HEK293 (cell line): ENCODE data around the gene SLC2A9.

Experiments
- CTCF ChIA-PET: fragments of 350-600 bp; formaldehyde crosslinking; extraction: SDS; loops from one replicate; lab custom pipeline; 2021; ENCODE audit warnings: antibody characterized with exemption; lab: Yijun Ruan, JAX
- POLR2A ChIA-PET: fragments of 300-600 bp; formaldehyde crosslinking; extraction: SDS; loops from one replicate; lab custom pipeline; 2020; ENCODE audit warnings: antibody characterized with exemption, inconsistent platforms; lab: Yijun Ruan, JAX
- H3K27ac ChIP-seq: fragments of 200-500 bp; sonication (Bioruptor generic); 2 replicates; pipeline ENCODE4 v1.5.1; 2014; ENCODE audit warnings: low read depth, low read length, control low read depth, inconsistent platforms; ENCODE audit errors: extremely low read depth
- H3K36me3 ChIP-seq, 2 experiments: fragments of 200-500 bp in 1 of 2; sonication (Bioruptor generic) in 1 of 2; 1 replicate in 1 of 2; 2 replicates in 1 of 2; pipeline ENCODE4 v1.5.1; 2014 to 2017; ENCODE audit warnings: inconsistent platforms in 2 of 2, low read length in 2 of 2; ENCODE audit not compliant: control insufficient read depth in 2 of 2, insufficient read depth in 1 of 2
- H3K4me1 ChIP-seq: fragments of 200-500 bp; sonication (Bioruptor generic); 2 replicates; pipeline ENCODE4 v1.5.1; 2014; ENCODE audit warnings: mild to moderate bottlenecking, low read length, inconsistent platforms; ENCODE audit not compliant: control insufficient read depth, insufficient read depth
- H3K4me3 ChIP-seq: 2 replicates; pipeline ENCODE4 v1.5.1; 2011; ENCODE audit warnings: low read depth, mild to moderate bottlenecking, control low read depth, low read length, moderate library complexity
- H3K9me3 ChIP-seq: fragments of 200-500 bp; sonication (Bioruptor generic); 2 replicates; pipeline ENCODE4 v1.5.1; 2014; ENCODE audit warnings: low read depth, low read length, inconsistent platforms; ENCODE audit not compliant: control insufficient read depth, insufficient read depth
- HOXD13 ChIP-seq: sonication (generic); formaldehyde crosslinking; IDR thresholded peaks from 2 replicates; pipeline ENCODE4 v1.8.0; 2022; ENCODE audit warnings: missing genetic modification reagents, borderline replicate concordance
- KLF1 ChIP-seq: fragments of 450-650 bp; formaldehyde crosslinking; IDR thresholded peaks from 2 replicates; pipeline ENCODE4 v1.5.1; 2016; ENCODE audit warnings: missing biosample characterization, missing genetic modification characterization
- KLF7 ChIP-seq: fragments of 450-650 bp; formaldehyde crosslinking; IDR thresholded peaks from 2 replicates; pipeline ENCODE4 v1.5.1; 2016; ENCODE audit warnings: missing biosample characterization, missing genetic modification characterization, borderline replicate concordance
- KLF8 ChIP-seq: fragments of 450-650 bp; formaldehyde crosslinking; IDR thresholded peaks from 2 replicates; pipeline ENCODE4 v1.5.1; 2016; ENCODE audit warnings: missing biosample characterization, missing genetic modification characterization
- SCRT2 ChIP-seq: fragments of 450-650 bp; formaldehyde crosslinking; IDR thresholded peaks from 2 replicates; pipeline ENCODE4 v1.5.1; 2016; ENCODE audit warnings: missing biosample characterization, missing genetic modification characterization
- ZBTB20 ChIP-seq: fragments of 450-650 bp; formaldehyde crosslinking; IDR thresholded peaks from 2 replicates; pipeline ENCODE4 v1.5.1; 2016; ENCODE audit warnings: missing biosample characterization, missing genetic modification characterization
- ZBTB21 ChIP-seq: fragments of 450-650 bp; formaldehyde crosslinking; IDR thresholded peaks from 2 replicates; pipeline ENCODE4 v1.5.1; 2017; ENCODE audit warnings: missing biosample characterization, missing genetic modification characterization
- ZIC2 ChIP-seq: fragments of 450-650 bp; formaldehyde crosslinking; IDR thresholded peaks from 2 replicates; pipeline ENCODE4 v1.5.1; 2016; ENCODE audit warnings: missing biosample characterization, missing genetic modification characterization
- ZNF138 ChIP-seq: fragments of 450-650 bp; formaldehyde crosslinking; IDR thresholded peaks from 2 replicates; pipeline ENCODE4 v1.5.1; 2016; ENCODE audit warnings: missing biosample characterization, missing genetic modification characterization, borderline replicate concordance
- ZNF19 ChIP-seq: fragments of 450-650 bp; formaldehyde crosslinking; IDR thresholded peaks from 2 replicates; pipeline ENCODE4; 2016; ENCODE audit warnings: missing biosample characterization, missing genetic modification characterization, low read depth
- ZNF211 ChIP-seq: fragments of 450-650 bp; formaldehyde crosslinking; IDR thresholded peaks from 2 replicates; pipeline ENCODE4 v1.5.1; 2016; ENCODE audit warnings: low read depth, missing biosample characterization, missing genetic modification characterization
- ZNF214 ChIP-seq: fragments of 450-650 bp; formaldehyde crosslinking; IDR thresholded peaks from 2 replicates; pipeline ENCODE4 v1.5.1; 2017; ENCODE audit warnings: missing biosample characterization, mild to moderate bottlenecking, missing genetic modification characterization, borderline replicate concordance
- ZNF335 ChIP-seq: fragments of 450-650 bp; formaldehyde crosslinking; conservative IDR thresholded peaks from 2 replicates; pipeline ENCODE4 v1.5.1; 2016; ENCODE audit warnings: missing biosample characterization, missing genetic modification characterization
- ZNF394 ChIP-seq: fragments of 450-650 bp; formaldehyde crosslinking; IDR thresholded peaks from 2 replicates; pipeline ENCODE4 v1.5.1; 2016; ENCODE audit warnings: missing biosample characterization, missing genetic modification characterization, mild to moderate bottlenecking, moderate library complexity, borderline replicate concordance
- ZNF416 ChIP-seq: fragments of 450-650 bp; formaldehyde crosslinking; IDR thresholded peaks from 2 replicates; pipeline ENCODE4 v1.5.1; 2016; ENCODE audit warnings: missing biosample characterization, missing genetic modification characterization
- ZNF610 ChIP-seq: fragments of 450-650 bp; formaldehyde crosslinking; IDR thresholded peaks from 2 replicates; pipeline ENCODE4 v1.5.1; 2016; ENCODE audit warnings: missing biosample characterization, missing genetic modification characterization, borderline replicate concordance
- ZNF654 ChIP-seq: fragments of 450-650 bp; formaldehyde crosslinking; IDR thresholded peaks from 2 replicates; pipeline ENCODE4 v1.5.1; 2016; ENCODE audit warnings: low read depth, missing biosample characterization, missing genetic modification characterization
- TF ChIP-seq, protein P1 (sequence below): fragments of 450-650 bp; formaldehyde crosslinking; conservative IDR thresholded peaks from 2 replicates; pipeline ENCODE4 v1.5.1; 2016; ENCODE audit warnings: low read depth, missing biosample characterization, missing genetic modification characterization
- TF ChIP-seq, protein P2 (sequence below): fragments of 450-650 bp; formaldehyde crosslinking; IDR thresholded peaks from 2 replicates; pipeline ENCODE4 v1.5.0; 2017; ENCODE audit warnings: missing biosample characterization, missing genetic modification characterization, borderline replicate concordance
- TF ChIP-seq, protein P3 (sequence below): IDR thresholded peaks from 2 replicates; pipeline ENCODE4 v1.6.1; 2011; ENCODE audit warnings: mild to moderate bottlenecking, low read depth, low read length, borderline replicate concordance
- TF ChIP-seq, protein P4 (sequence below): fragments of 450-650 bp; formaldehyde crosslinking; IDR thresholded peaks from 2 replicates; pipeline ENCODE4 v1.5.1; 2016; ENCODE audit warnings: missing biosample characterization, missing genetic modification characterization

Gene SLC2A9

DNA sequence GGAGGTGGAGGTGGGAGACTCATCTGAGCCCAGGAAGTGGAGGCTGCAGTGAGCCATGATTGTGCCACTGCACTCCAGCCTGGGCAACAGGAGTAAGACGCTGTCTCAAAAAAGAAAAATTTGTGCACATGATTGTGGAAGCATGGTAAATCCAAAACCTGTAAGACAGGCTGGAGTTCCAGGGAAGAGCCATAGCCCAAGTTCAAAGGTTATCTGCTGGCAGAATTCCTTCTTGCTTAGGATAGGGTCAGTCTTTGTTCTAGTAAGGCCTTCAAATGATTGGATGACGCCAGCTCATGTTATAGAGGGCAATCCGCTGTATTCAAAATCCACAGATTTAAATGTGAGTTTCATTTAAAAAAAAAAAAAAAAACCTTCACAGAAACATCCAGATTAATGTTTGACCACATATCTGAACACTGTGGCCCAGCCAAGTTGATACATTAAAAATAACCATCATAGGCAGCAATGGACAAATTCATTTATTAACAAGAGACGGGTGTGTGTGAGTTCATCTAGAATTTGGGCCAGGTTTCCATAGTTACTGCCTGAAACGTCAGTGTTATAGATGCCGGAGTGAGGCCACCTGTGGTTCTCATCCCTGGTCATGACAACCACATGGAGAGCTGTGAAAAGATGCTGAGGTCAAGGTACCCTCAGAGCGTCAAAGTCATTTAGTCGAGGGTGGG, 35.2 kb upstream of the SLC2A9 start (continued):
- TF ChIP-seq, protein P1, sequence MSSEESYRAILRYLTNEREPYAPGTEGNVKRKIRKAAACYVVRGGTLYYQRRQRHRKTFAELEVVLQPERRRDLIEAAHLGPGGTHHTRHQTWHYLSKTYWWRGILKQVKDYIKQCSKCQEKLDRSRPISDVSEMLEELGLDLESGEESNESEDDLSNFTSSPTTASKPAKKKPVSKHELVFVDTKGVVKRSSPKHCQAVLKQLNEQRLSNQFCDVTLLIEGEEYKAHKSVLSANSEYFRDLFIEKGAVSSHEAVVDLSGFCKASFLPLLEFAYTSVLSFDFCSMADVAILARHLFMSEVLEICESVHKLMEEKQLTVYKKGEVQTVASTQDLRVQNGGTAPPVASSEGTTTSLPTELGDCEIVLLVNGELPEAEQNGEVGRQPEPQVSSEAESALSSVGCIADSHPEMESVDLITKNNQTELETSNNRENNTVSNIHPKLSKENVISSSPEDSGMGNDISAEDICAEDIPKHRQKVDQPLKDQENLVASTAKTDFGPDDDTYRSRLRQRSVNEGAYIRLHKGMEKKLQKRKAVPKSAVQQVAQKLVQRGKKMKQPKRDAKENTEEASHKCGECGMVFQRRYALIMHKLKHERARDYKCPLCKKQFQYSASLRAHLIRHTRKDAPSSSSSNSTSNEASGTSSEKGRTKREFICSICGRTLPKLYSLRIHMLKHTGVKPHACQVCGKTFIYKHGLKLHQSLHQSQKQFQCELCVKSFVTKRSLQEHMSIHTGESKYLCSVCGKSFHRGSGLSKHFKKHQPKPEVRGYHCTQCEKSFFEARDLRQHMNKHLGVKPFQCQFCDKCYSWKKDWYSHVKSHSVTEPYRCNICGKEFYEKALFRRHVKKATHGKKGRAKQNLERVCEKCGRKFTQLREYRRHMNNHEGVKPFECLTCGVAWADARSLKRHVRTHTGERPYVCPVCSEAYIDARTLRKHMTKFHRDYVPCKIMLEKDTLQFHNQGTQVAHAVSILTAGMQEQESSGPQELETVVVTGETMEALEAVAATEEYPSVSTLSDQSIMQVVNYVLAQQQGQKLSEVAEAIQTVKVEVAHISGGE (tag by site-specific recombination), result no peak
- TF ChIP-seq ZNF138 (tag by site-specific recombination) (no peak), ZNF335 (tag by site-specific recombination) (no peak), KLF8 (tag by site-specific recombination) (no peak)

DNA sequence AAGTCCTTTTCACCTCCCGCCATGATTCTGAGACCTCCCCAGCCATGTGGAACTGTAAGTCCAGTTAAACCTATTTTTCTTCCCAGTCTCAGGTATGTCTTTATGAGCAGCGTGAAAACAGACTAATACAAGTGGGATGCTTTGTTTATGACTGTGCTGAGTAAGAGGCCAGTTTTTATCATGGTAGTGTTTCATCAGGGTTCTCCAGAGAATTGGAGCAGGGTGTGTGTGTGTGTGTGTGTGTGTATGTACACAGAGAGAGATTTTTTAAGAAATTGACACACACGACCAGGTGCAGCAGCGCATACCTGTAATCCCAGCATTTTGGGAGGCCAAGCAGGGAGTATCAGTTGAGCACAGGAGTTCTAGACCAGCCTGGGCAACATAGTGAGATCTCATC, 34.6 kb upstream of the SLC2A9 start:
- no peaks in the 10 kb centered on the region for H3K36me3 ChIP-seq
- H3K9me3 ChIP-seq, result no peaks in the 10 kb centered on the region
- ChIA-PET CTCF (no interaction called here), POLR2A (no interaction called here)
- TF ChIP-seq ZBTB20 (tag by site-specific recombination), result no peak
- no peak for TF ChIP-seq ZNF211 (tag by site-specific recombination)
- no peak for TF ChIP-seq SCRT2 (tag by site-specific recombination)
- TF ChIP-seq ZNF19, result no peak
- TF ChIP-seq, protein P2, sequence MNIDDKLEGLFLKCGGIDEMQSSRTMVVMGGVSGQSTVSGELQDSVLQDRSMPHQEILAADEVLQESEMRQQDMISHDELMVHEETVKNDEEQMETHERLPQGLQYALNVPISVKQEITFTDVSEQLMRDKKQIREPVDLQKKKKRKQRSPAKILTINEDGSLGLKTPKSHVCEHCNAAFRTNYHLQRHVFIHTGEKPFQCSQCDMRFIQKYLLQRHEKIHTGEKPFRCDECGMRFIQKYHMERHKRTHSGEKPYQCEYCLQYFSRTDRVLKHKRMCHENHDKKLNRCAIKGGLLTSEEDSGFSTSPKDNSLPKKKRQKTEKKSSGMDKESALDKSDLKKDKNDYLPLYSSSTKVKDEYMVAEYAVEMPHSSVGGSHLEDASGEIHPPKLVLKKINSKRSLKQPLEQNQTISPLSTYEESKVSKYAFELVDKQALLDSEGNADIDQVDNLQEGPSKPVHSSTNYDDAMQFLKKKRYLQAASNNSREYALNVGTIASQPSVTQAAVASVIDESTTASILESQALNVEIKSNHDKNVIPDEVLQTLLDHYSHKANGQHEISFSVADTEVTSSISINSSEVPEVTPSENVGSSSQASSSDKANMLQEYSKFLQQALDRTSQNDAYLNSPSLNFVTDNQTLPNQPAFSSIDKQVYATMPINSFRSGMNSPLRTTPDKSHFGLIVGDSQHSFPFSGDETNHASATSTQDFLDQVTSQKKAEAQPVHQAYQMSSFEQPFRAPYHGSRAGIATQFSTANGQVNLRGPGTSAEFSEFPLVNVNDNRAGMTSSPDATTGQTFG, result no peak
- no peak overlapping the region for H3K4me3 ChIP-seq
- no peaks in the 10 kb centered on the region for H3K4me1 ChIP-seq
- no peak overlapping the region for H3K27ac ChIP-seq

DNA sequence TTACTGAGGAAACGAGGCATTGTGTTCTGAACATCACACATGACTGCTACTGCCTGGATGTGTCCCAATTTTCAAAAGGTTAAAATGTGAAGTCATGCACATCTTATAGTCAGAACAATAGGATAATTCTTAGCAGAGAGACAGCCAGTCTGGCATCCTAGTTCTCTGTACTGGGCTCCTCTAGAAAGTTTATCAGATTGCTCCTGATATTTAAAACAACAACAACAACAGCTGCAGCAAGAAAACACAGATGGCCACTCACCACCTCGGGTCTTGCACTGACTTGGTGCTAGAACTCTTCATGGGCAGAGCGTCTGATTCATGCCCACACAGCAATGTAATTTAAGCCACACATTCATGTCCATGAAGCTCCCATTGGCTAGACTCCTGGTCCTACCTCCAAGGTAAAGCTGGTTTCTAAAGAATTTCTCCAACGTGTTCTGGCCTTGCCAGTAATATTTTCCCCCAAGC, 33.3 kb upstream of the SLC2A9 start:
- H3K27ac ChIP-seq, result no peak overlapping the region
- no peaks in the 10 kb centered on the region for H3K9me3 ChIP-seq
- ChIA-PET POLR2A (no interaction called here), CTCF (no interaction called here)
- no peaks in the 10 kb centered on the region for H3K4me1 ChIP-seq
- H3K4me3 ChIP-seq, result no peak overlapping the region
- no peaks in the 10 kb centered on the region for H3K36me3 ChIP-seq
- no peak for TF ChIP-seq ZNF416 (tag by site-specific recombination)
- TF ChIP-seq, protein P3, sequence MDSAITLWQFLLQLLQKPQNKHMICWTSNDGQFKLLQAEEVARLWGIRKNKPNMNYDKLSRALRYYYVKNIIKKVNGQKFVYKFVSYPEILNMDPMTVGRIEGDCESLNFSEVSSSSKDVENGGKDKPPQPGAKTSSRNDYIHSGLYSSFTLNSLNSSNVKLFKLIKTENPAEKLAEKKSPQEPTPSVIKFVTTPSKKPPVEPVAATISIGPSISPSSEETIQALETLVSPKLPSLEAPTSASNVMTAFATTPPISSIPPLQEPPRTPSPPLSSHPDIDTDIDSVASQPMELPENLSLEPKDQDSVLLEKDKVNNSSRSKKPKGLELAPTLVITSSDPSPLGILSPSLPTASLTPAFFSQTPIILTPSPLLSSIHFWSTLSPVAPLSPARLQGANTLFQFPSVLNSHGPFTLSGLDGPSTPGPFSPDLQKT, result no peak
- TF ChIP-seq ZNF610 (tag by site-specific recombination), result no peak
- no peak for TF ChIP-seq KLF7 (tag by site-specific recombination)
- TF ChIP-seq HOXD13 (CRISPR knock-in tag), result no peak
- TF ChIP-seq ZIC2 (tag by site-specific recombination), result no peak
- TF ChIP-seq ZNF214 (tag by site-specific recombination), result no peak
- no peak for TF ChIP-seq ZBTB21
- no peak for TF ChIP-seq ZNF394 (tag by site-specific recombination)
- TF ChIP-seq ZNF654 (tag by site-specific recombination), result no peak
- TF ChIP-seq, protein P4, sequence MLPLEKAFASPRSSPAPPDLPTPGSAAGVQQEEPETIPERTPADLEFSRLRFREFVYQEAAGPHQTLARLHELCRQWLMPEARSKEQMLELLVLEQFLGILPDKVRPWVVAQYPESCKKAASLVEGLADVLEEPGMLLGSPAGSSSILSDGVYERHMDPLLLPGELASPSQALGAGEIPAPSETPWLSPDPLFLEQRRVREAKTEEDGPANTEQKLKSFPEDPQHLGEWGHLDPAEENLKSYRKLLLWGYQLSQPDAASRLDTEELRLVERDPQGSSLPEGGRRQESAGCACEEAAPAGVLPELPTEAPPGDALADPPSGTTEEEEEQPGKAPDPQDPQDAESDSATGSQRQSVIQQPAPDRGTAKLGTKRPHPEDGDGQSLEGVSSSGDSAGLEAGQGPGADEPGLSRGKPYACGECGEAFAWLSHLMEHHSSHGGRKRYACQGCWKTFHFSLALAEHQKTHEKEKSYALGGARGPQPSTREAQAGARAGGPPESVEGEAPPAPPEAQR (tag by site-specific recombination), result no peak
- TF ChIP-seq KLF1 (tag by site-specific recombination), result no peak
